ENCODE data around the gene FANCL. TPM values are rescaled to one million over a fixed set of nuclear protein-coding genes. Genes with fewer than 3 reads are reported as not detected.
"Not testable (repeated sequence)": the region's sequence is repeated elsewhere in the genome, so short reads cannot be mapped to it uniquely, and the experiment has no call there.

Gene FANCL
- total RNA-seq: 22.1 and 23.5 TPM in 2 replicates

- DNase-seq: peak; percentile 86
These were observed at the start of gene FANCL for GRCh38 chr2:58240670-58241545. TSS of gene FANCL (minus strand) at chr2:58241325. CDS start at chr2:58241313, 12 bp downstream.

GRCh38 chr2:58289029-58289428 is 47.9 kb upstream of the FANCL start:
- no peak for DNase-seq

GRCh38 chr2:58283931-58284330 is 42.8 kb upstream of the FANCL start:
- DNase-seq: no peak

- not testable (repeated sequence) for DNase-seq
These were observed 34.0 kb upstream of the FANCL start for GRCh38 chr2:58275144-58275543.

- no peak for DNase-seq
These were observed 30.7 kb upstream of the FANCL start for GRCh38 chr2:58271826-58272225.

- DNase-seq: no peak
These were observed 27.6 kb upstream of the FANCL start for GRCh38 chr2:58268685-58269084.

- no peak for DNase-seq
These were observed 25.1 kb upstream of the FANCL start for GRCh38 chr2:58266211-58266610.

- no peak for DNase-seq
These were observed 20.1 kb upstream of the FANCL start for GRCh38 chr2:58261209-58261608.

GRCh38 chr2:58258456-58258855 is 17.3 kb upstream of the FANCL start:
- DNase-seq: not testable (repeated sequence)

- DNase-seq: not testable (repeated sequence)
These were observed 10.4 kb upstream of the FANCL start for GRCh38 chr2:58251331-58252201.

- no peak for DNase-seq
These were observed 380 bp upstream of the FANCL start for GRCh38 chr2:58241546-58241864.

- DNase-seq: no peak
These were observed 1.7 kb downstream of the FANCL start for GRCh38 chr2:58239243-58239925.

- no peak for DNase-seq
These were observed 3.4 kb downstream of the FANCL start for GRCh38 chr2:58237741-58238140.

GRCh38 chr2:58235984-58236383 is 5.1 kb downstream of the FANCL start:
- no peak for DNase-seq

GRCh38 chr2:58235170-58235569 is 6.0 kb downstream of the FANCL start:
- DNase-seq: no peak

- no peak for DNase-seq
These were observed 12.8 kb downstream of the FANCL start for GRCh38 chr2:58228299-58228698.

- no peak for DNase-seq
These were observed 13.8 kb downstream of the FANCL start for GRCh38 chr2:58227171-58227917.

GRCh38 chr2:58221909-58222308 is 19.2 kb downstream of the FANCL start:
- DNase-seq: peak; percentile 23

GRCh38 chr2:58215429-58215828 is 25.7 kb downstream of the FANCL start:
- DNase-seq: peak; percentile 61

- DNase-seq: not testable (repeated sequence)
These were observed 30.1 kb downstream of the FANCL start for GRCh38 chr2:58210951-58211568.

GRCh38 chr2:58207189-58207588 is 33.9 kb downstream of the FANCL start:
- DNase-seq: no peak

GRCh38 chr2:58206785-58207184 is 34.3 kb downstream of the FANCL start:
- DNase-seq: no peak

Measured in dermis blood vessel endothelial cell (primary cell).